ENCODE measurements around the gene ACADL. TPM values are rescaled to one million over a fixed set of nuclear protein-coding genes. Genes with fewer than 3 reads are reported as not detected.

The ACADL gene
- total RNA-seq, 1 experiment from 2014 or later, result 1.3 TPM

GRCh38 chr2:210169516-210170195, 55.6 kb downstream of the ACADL start:
- BruUV-seq (replicated peaks), result no TSS peak
- intact Hi-C loops (cut with micrococcal nuclease; ENCODE audit: unreplicated experiment), result loop anchor here (1.0 to 5.0 kb wide), 2 partner anchors 20 to 47 kb away; no protein-coding TSS in a partner anchor
- H3K4me3 Mint-ChIP-seq (ENCODE audit: low read depth, unreplicated experiment), result peak overlapping the region; percentile 98
- no peak for DNase-seq
- H3K9me3 Mint-ChIP-seq (ENCODE audit: low read depth, unreplicated experiment), result no peaks in the 10 kb centered on the region
- no peaks in the 10 kb centered on the region for H3K27me3 Mint-ChIP-seq (ENCODE audit: unreplicated experiment)
- TF ChIP-seq CTCF (IDR thresholded peaks at IDR 0.05; ENCODE audit: unreplicated experiment), result no peak
- H3K27ac Mint-ChIP-seq (ENCODE audit: unreplicated experiment), result peak overlapping the region; percentile 100
- peaks cover 51% of the 10 kb centered on the region for H3K36me3 Mint-ChIP-seq (ENCODE audit: insufficient read depth, unreplicated experiment)
- CTCF ChIA-PET, result no interaction called here
- peaks cover 35% of the 10 kb centered on the region for H3K4me1 Mint-ChIP-seq (ENCODE audit: low read depth, unreplicated experiment)

- peaks cover 54% of the 10 kb centered on the region for H3K36me3 Mint-ChIP-seq (ENCODE audit: insufficient read depth, unreplicated experiment)
- H3K4me3 Mint-ChIP-seq (ENCODE audit: low read depth, unreplicated experiment), result no peak overlapping the region
- H3K9me3 Mint-ChIP-seq (ENCODE audit: low read depth, unreplicated experiment), result no peaks in the 10 kb centered on the region
- no peak for TF ChIP-seq CTCF (IDR thresholded peaks at IDR 0.05; ENCODE audit: unreplicated experiment)
- CTCF ChIA-PET, result no interaction called here
- peaks cover 40% of the 10 kb centered on the region for H3K4me1 Mint-ChIP-seq (ENCODE audit: low read depth, unreplicated experiment)
- H3K27ac Mint-ChIP-seq (ENCODE audit: unreplicated experiment), result peak overlapping the region; percentile 100
- intact Hi-C loops (cut with micrococcal nuclease; ENCODE audit: unreplicated experiment), result loop anchor here (5.0 kb wide), 1 partner anchor 45 kb away; no protein-coding TSS in a partner anchor
- no peak for DNase-seq
- no TSS peak for BruUV-seq (replicated peaks)
- H3K27me3 Mint-ChIP-seq (ENCODE audit: unreplicated experiment), result no peaks in the 10 kb centered on the region
Observed at GRCh38 chr2:210167227-210167626, 58.0 kb downstream of the ACADL start.

- no peak for TF ChIP-seq CTCF (IDR thresholded peaks at IDR 0.05; ENCODE audit: unreplicated experiment)
Observed at GRCh38 chr2:210162466-210163124, 62.7 kb downstream of the ACADL start.

GRCh38 chr2:210159059-210159458, 66.2 kb downstream of the ACADL start:
- Mint-ChIP-seq H3K4me3 (ENCODE audit: low read depth, unreplicated experiment) (no peak overlapping the region), H3K27me3 (ENCODE audit: unreplicated experiment) (no peaks in the 10 kb centered on the region), H3K36me3 (ENCODE audit: insufficient read depth, unreplicated experiment) (peaks cover 55% of the 10 kb centered on the region), H3K9me3 (ENCODE audit: low read depth, unreplicated experiment) (no peaks in the 10 kb centered on the region), H3K27ac (ENCODE audit: unreplicated experiment) (no peak overlapping the region), H3K4me1 (ENCODE audit: low read depth, unreplicated experiment) (peaks cover 18% of the 10 kb centered on the region)
- intact Hi-C loops (cut with micrococcal nuclease; ENCODE audit: unreplicated experiment), result loop anchor here (5.0 kb wide), 1 partner anchor 33 kb away; no protein-coding TSS in a partner anchor
- no TSS peak for BruUV-seq (replicated peaks)
- CTCF ChIA-PET, result no interaction called here
- TF ChIP-seq CTCF (IDR thresholded peaks at IDR 0.05; ENCODE audit: unreplicated experiment), result no peak
- no peak for DNase-seq

More at GRCh38 chr2:210162466-210163124, 62.7 kb downstream of the ACADL start:
- BruUV-seq (replicated peaks), result no TSS peak
- DNase-seq, result no peak
- H3K4me3 Mint-ChIP-seq (ENCODE audit: low read depth, unreplicated experiment), result peak overlapping the region; percentile 44
- H3K9me3 Mint-ChIP-seq (ENCODE audit: low read depth, unreplicated experiment), result no peaks in the 10 kb centered on the region
- no peaks in the 10 kb centered on the region for H3K27me3 Mint-ChIP-seq (ENCODE audit: unreplicated experiment)
- H3K36me3 Mint-ChIP-seq (ENCODE audit: insufficient read depth, unreplicated experiment), result peaks cover 30% of the 10 kb centered on the region
- intact Hi-C loops (cut with micrococcal nuclease; ENCODE audit: unreplicated experiment), result no loop called here
- H3K27ac Mint-ChIP-seq (ENCODE audit: unreplicated experiment), result peak overlapping the region; percentile 87
- CTCF ChIA-PET, result interaction anchor here (1.6 kb wide), 1 partner anchor 28 kb away, joined by 7 read pairs; no protein-coding TSS in a partner anchor
- peaks cover 34% of the 10 kb centered on the region for H3K4me1 Mint-ChIP-seq (ENCODE audit: low read depth, unreplicated experiment)
